ENCODE results near the gene SLC17A4. TPM values are rescaled to one million over a fixed set of nuclear protein-coding genes. Genes with fewer than 3 reads are reported as not detected.
"Not testable (repeated sequence)": the region's sequence is repeated elsewhere in the genome, so short reads cannot be mapped to it uniquely, and the experiment has no call there.

The SLC17A4 gene
- total RNA-seq, 4 donors from 2014 or later, result not detected

DNA sequence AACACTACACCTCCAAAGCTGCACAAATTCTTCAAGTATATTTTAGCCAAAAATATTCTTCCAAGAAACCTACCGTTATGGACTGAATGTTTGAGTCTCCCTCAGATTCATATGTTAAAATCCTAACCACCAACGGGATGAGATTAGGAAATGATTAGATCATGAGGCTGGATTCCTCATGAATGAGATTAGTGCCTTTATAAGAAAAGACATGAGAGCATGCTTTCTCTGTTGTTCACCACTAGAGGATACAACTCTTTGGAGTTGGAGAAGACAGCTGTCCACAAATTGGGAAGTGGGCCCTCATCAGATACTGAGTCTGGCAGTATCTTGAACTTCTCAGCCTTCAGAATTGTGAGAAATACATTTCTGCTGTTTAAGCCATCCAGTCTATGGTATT lies 7.1 kb upstream of the SLC17A4 start:
- no peak for DNase-seq (ENCODE audit: low spot score in 2 of 2)
- 85 to 93% methylated on average over 2 of the region's 2 CpGs for WGBS, 2 donors
- H3K27me3 ChIP-seq, result no peaks in the 10 kb centered on the region
- no peak overlapping the region for H3K4me3 ChIP-seq
- no peaks in the 10 kb centered on the region for H3K9me3 ChIP-seq
- no peaks in the 10 kb centered on the region for H3K4me1 ChIP-seq
- H3K36me3 ChIP-seq, result no peaks in the 10 kb centered on the region
- no peak overlapping the region for H3K27ac ChIP-seq
- TF ChIP-seq EP300 (IDR thresholded peaks at IDR 0.05), result no peak
- TF ChIP-seq, protein P1, sequence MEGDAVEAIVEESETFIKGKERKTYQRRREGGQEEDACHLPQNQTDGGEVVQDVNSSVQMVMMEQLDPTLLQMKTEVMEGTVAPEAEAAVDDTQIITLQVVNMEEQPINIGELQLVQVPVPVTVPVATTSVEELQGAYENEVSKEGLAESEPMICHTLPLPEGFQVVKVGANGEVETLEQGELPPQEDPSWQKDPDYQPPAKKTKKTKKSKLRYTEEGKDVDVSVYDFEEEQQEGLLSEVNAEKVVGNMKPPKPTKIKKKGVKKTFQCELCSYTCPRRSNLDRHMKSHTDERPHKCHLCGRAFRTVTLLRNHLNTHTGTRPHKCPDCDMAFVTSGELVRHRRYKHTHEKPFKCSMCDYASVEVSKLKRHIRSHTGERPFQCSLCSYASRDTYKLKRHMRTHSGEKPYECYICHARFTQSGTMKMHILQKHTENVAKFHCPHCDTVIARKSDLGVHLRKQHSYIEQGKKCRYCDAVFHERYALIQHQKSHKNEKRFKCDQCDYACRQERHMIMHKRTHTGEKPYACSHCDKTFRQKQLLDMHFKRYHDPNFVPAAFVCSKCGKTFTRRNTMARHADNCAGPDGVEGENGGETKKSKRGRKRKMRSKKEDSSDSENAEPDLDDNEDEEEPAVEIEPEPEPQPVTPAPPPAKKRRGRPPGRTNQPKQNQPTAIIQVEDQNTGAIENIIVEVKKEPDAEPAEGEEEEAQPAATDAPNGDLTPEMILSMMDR (IDR thresholded peaks at IDR 0.05), result no peak
- TF ChIP-seq POLR2A (IDR thresholded peaks at IDR 0.05), result no peak

DNA sequence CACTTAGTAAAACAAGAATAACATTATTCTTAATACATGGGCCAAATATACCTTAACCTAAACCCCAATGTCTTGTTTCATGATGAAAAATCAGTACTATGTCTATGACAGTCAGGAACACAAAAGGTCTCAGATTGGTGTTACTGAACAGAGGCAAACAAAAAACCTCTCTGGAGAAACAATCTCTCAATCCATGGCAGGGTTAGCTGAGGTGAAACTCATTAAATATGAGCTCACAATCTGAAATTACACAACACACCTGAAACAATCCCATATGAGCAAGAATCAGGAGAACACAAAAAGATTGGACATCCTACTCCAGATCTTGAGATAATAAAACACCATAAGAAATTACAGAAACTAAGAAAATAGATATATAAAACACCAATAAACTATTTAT lies 6.5 kb upstream of the SLC17A4 start:
- Histone ChIP-seq H3K4me3 (no peak overlapping the region), H3K9me3 (no peaks in the 10 kb centered on the region), H3K36me3 (no peaks in the 10 kb centered on the region), H3K27ac (no peak overlapping the region), H3K27me3 (no peaks in the 10 kb centered on the region), H3K4me1 (no peaks in the 10 kb centered on the region)
- TF ChIP-seq EP300 (IDR thresholded peaks at IDR 0.05) (no peak), POLR2A (IDR thresholded peaks at IDR 0.05) (no peak)
- TF ChIP-seq, protein P1 (IDR thresholded peaks at IDR 0.05), result no peak
- DNase-seq (ENCODE audit: low spot score in 2 of 2), result no peak

DNA sequence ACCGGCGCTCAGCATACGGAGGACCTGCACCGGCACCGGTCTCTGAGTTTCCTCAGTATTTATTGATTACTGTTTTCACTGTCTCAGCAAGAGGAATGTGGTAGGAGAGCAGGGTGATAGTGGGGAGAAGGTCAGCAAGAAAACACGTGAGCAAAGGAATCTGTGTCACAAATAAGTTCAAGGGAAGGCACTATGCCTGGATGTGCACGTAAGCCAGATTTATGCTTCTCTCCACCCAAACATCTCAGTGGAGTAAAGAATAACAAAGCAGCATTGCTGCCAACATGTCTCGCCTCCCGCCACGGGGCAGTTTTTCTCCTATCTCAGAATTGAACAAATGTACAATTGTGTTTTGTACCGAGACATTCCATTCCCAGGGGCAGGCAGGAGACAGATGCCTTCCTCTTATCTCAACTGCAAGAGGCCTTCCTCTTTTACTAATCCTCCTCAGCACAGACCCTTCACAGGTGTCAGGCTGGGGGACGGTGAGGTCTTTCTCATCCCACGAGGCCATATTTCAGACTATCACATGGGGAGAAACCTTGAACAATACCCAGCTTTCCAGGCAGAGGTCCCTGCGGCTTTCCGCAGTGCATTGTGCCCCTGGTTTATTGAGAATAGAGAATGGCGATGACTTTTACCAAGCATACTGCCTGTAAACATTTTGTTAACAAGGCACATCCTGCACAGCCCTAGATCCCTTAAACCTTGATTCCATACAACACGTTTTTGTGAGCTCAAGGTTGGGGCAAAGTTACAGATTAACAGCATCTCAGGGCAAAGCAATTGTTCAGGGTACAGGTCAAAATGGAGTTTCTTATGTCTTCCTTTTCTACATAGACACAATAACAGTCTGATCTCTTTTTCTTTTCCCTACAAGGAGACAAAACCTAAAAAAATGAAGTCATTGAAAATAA lies 5.7 kb upstream of the SLC17A4 start:
- not testable (repeated sequence) for H3K27me3 ChIP-seq; H3K27ac ChIP-seq; H3K9me3 ChIP-seq; H3K4me3 ChIP-seq; H3K36me3 ChIP-seq; H3K4me1 ChIP-seq; DNase-seq (ENCODE audit: low spot score in 2 of 2)
- 51 to 56% methylated on average over 17 of the region's 17 CpGs for WGBS, 2 donors

DNA sequence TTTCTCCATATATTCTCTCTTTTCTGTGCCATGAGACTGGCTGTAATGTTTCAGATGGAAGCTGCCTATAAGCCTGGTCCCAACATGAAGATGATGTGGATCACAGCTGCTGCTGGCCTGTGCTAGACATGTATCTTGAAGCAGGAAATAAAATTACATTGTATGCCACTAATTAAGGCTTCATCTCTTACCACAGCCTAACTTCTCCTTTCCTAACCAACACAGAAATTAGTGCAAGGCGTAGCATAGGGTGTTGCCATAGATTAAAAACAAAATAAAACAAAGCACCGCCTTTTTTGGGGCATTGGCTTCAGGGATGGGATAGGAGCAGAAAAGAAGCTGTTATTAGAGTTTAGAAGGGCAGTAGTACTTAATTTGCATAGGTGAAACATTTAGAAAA lies 4.7 kb upstream of the SLC17A4 start:
- WGBS, 2 donors, result 72 to 85% methylated on average over 2 of the region's 2 CpGs
- TF ChIP-seq EP300 (IDR thresholded peaks at IDR 0.05) (no peak), POLR2A (IDR thresholded peaks at IDR 0.05) (no peak)
- TF ChIP-seq, protein P1 (IDR thresholded peaks at IDR 0.05), result no peak
- Histone ChIP-seq H3K27me3 (no peaks in the 10 kb centered on the region), H3K36me3 (no peaks in the 10 kb centered on the region), H3K9me3 (no peaks in the 10 kb centered on the region), H3K4me1 (no peaks in the 10 kb centered on the region), H3K4me3 (no peak overlapping the region), H3K27ac (no peak overlapping the region)
- no peak for DNase-seq (ENCODE audit: low spot score in 2 of 2)

DNA sequence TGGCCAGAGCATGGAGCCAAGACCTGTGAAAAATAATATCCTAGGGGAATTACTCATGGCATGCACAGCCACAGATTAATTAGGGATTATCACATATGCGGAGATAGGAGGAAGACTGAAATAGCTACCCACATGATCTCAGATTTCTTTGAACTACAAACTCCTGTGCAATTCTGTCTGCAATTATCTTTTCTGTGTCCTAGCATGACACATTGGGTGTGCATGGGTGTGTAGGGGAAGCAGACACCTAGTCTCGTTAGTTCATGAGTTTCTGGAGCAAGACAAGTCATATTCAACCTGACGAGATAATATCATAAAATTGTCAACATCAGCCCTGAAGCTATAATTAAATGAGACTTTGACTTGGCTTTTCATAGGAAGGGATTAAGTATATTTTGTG lies 3.6 kb upstream of the SLC17A4 start:
- DNase-seq (ENCODE audit: low spot score in 2 of 2), result no peak
- H3K27me3 ChIP-seq, result no peaks in the 10 kb centered on the region
- no peak overlapping the region for H3K27ac ChIP-seq
- H3K4me1 ChIP-seq, result no peaks in the 10 kb centered on the region
- no peaks in the 10 kb centered on the region for H3K36me3 ChIP-seq
- TF ChIP-seq EP300 (IDR thresholded peaks at IDR 0.05), result no peak
- TF ChIP-seq POLR2A (IDR thresholded peaks at IDR 0.05), result no peak
- TF ChIP-seq, protein P1 (IDR thresholded peaks at IDR 0.05), result no peak
- 54 to 86% methylated on average over 2 to 3 of the region's 3 CpGs for WGBS, 2 donors
- no peak overlapping the region for H3K4me3 ChIP-seq
- no peaks in the 10 kb centered on the region for H3K9me3 ChIP-seq

Data from tibial nerve (tissue), 4 donors.